ENCODE measurements around the gene USP47. TPM values are rescaled to one million over a fixed set of nuclear protein-coding genes. Genes with fewer than 3 reads are reported as not detected.

The USP47 gene
- total RNA-seq, 4 donors from 2014 or later = 30.5 to 74.2 (median 43.6) TPM

- Histone ChIP-seq H3K4me1 (no peaks in the 10 kb centered on the region), H3K27ac (no peak overlapping the region), H3K27me3 (peaks cover 0 to 17% (median 0%) of the 10 kb centered on the region in 4 donors), H3K36me3 (no peaks in the 10 kb centered on the region), H3K4me3 (no peak overlapping the region), H3K9me3 (no peaks in the 10 kb centered on the region)
- intact Hi-C loops (cut with DNase I) = no loop called here
- DNase-seq = no peak
- no peak for TF ChIP-seq CTCF (IDR thresholded peaks at IDR 0.05)
- no peak for TF ChIP-seq POLR2A (IDR thresholded peaks at IDR 0.05)
These were observed 35.2 kb upstream of the USP47 start for GRCh38 chr11:11806586-11806985.

GRCh38 chr11:11807811-11808782 is 33.7 kb upstream of the USP47 start:
- peaks cover 0 to 16% (median 0%) of the 10 kb centered on the region in 4 donors for H3K27me3 ChIP-seq
- no peak for DNase-seq
- no peaks in the 10 kb centered on the region for H3K9me3 ChIP-seq
- intact Hi-C loops (cut with DNase I) = no loop called here
- no peak overlapping the region for H3K27ac ChIP-seq
- no peak overlapping the region for H3K4me3 ChIP-seq
- H3K4me1 ChIP-seq = peaks cover 0 to 3% (median 0%) of the 10 kb centered on the region in 3 donors
- no peak for TF ChIP-seq CTCF (IDR thresholded peaks at IDR 0.05)
- TF ChIP-seq POLR2A (IDR thresholded peaks at IDR 0.05) = no peak
- no peaks in the 10 kb centered on the region for H3K36me3 ChIP-seq
- WGBS, 2 donors = 67 to 73% methylated on average over 8 of the region's 8 CpGs

GRCh38 chr11:11808992-11809615 is 32.7 kb upstream of the USP47 start:
- 74% methylated on average over 4 of the region's 4 CpGs for WGBS, 2 donors
- intact Hi-C loops (cut with DNase I) = no loop called here
- Histone ChIP-seq H3K27me3 (peaks cover 0 to 18% (median 0%) of the 10 kb centered on the region in 4 donors), H3K36me3 (no peaks in the 10 kb centered on the region), H3K27ac (no peak overlapping the region), H3K4me3 (no peak overlapping the region), H3K9me3 (no peaks in the 10 kb centered on the region), H3K4me1 (peaks cover 0 to 4% (median 0%) of the 10 kb centered on the region in 3 donors)
- no peak for DNase-seq
- no peak for TF ChIP-seq CTCF (IDR thresholded peaks at IDR 0.05)
- no peak for TF ChIP-seq POLR2A (IDR thresholded peaks at IDR 0.05)

GRCh38 chr11:11810764-11811726 is 30.7 kb upstream of the USP47 start:
- Histone ChIP-seq H3K36me3 (no peaks in the 10 kb centered on the region), H3K4me1 (peaks cover 0 to 4% (median 0%) of the 10 kb centered on the region in 3 donors), H3K4me3 (no peak overlapping the region), H3K27me3 (peaks cover 0 to 23% (median 0%) of the 10 kb centered on the region in 4 donors), H3K9me3 (no peaks in the 10 kb centered on the region), H3K27ac (no peak overlapping the region)
- intact Hi-C loops (cut with DNase I) = no loop called here
- no peak for TF ChIP-seq POLR2A (IDR thresholded peaks at IDR 0.05)
- TF ChIP-seq CTCF (IDR thresholded peaks at IDR 0.05) = no peak
- DNase-seq = no peak
- 79 to 92% methylated on average over 28 to 32 of the region's 35 CpGs for WGBS, 2 donors

Data from esophagus squamous epithelium (tissue), 5 donors.